Measurements from ENCODE around the gene MS4A18. TPM values are rescaled to one million over a fixed set of nuclear protein-coding genes. Genes with fewer than 3 reads are reported as not detected.
"Not testable (repeated sequence)": the region's sequence is repeated elsewhere in the genome, so short reads cannot be mapped to it uniquely, and the experiment has no call there.

Gene MS4A18
- total RNA-seq, 2 donors from 2014 or later, result not detected

- no peak overlapping the region for H3K4me3 Mint-ChIP-seq
- no peak overlapping the region for H3K27ac Mint-ChIP-seq
- ATAC-seq (replicated peaks), result no peak
- H3K27me3 Mint-ChIP-seq, result peaks cover 39% of the 10 kb centered on the region
- no peaks in the 10 kb centered on the region for H3K36me3 Mint-ChIP-seq (ENCODE audit: low read depth)
- peaks cover 5% of the 10 kb centered on the region for H3K4me1 Mint-ChIP-seq
- H3K9me3 Mint-ChIP-seq, result no peaks in the 10 kb centered on the region
Measured at GRCh38 chr11:60748821-60749220, 24.3 kb downstream of the MS4A18 start.

DNA sequence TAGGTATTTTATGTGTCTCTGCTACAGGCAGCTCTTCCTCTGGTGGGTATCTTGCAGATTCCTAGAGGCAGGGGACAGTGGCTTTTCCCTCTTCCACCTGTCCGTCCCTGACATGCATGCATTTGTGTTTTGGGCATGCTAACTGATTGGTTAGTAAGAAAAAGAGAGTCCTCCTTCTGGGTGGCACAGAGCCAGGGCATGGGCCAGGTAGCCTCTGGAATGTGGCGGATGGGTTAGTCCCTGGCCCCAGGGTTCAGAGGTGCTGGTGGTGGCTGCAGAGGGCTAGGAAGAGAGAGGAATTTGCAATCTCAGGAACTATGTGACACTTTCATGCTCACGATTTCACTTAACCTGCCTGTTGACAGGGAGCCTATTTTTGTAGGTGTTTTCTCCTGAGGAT is 26.4 kb downstream of the MS4A18 start:
- Mint-ChIP-seq H3K9me3 (no peaks in the 10 kb centered on the region), H3K4me3 (no peak overlapping the region), H3K36me3 (ENCODE audit: low read depth) (no peaks in the 10 kb centered on the region), H3K27ac (no peak overlapping the region), H3K4me1 (peaks cover 5% of the 10 kb centered on the region), H3K27me3 (peaks cover 34% of the 10 kb centered on the region)
- ATAC-seq (replicated peaks), result no peak

DNA sequence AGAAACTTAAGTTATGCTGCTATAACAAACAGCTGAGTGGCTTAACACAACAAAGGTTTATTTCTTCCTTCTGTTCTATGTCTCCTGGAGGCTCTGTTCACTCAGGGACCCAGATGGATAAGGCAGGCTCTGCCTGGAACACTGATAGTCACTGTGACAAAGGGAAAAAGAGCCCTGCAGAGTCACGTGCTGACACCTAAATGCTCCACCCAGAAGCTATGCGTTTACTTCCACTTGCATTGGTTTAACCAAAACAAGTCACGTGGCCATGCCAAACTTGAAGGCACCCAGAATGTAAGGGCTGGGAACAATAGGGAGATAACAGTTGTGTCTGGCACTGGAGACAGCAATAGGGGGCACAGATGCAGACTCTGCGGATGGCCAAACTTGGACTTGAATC is 28.8 kb downstream of the MS4A18 start:
- Mint-ChIP-seq H3K27ac (no peak overlapping the region), H3K4me3 (no peak overlapping the region), H3K4me1 (no peaks in the 10 kb centered on the region), H3K36me3 (ENCODE audit: low read depth) (no peaks in the 10 kb centered on the region), H3K27me3 (peaks cover 36% of the 10 kb centered on the region), H3K9me3 (no peaks in the 10 kb centered on the region)
- no peak for ATAC-seq (replicated peaks)

GRCh38 chr11:60754887-60755286 is 30.4 kb downstream of the MS4A18 start:
- Mint-ChIP-seq H3K4me3 (no peak overlapping the region), H3K27ac (no peak overlapping the region), H3K9me3 (no peaks in the 10 kb centered on the region), H3K27me3 (peaks cover 45% of the 10 kb centered on the region), H3K4me1 (no peaks in the 10 kb centered on the region), H3K36me3 (ENCODE audit: low read depth) (no peaks in the 10 kb centered on the region)
- ATAC-seq (replicated peaks), result no peak

DNA sequence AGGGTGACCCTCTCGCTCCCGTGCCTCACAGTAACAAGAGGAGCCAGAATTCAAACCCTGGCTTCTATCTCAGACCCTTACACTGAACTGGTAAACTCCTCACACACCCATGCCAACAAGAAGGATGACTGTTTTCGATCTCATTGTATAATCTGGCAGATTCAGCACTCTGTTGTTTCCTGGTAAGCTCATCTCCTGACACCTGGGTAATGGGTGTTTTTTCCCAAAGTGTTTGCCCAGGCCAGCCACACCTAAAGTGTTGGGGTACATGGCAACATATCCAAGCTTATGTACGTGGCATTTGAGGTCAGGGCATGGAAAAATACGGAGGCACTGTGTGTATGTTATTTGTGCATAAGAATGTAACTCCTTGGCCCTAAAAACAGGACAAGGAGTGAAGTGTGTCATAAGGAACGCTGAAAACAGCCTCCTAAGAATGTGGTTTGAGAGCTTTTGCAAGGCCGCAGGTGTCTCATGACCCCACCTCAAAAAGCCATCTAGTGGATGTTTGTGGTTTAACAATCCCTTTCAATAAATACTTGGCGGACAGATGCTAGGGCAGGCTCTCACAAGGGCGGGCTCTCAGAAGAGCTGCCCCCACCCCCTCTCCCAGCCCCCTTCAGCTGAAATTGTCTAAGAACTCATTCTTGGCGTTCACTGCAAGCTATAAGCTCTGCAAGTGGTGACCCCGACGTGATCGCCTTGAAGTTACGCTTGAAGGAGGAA is 31.9 kb downstream of the MS4A18 start, which contains the start of gene MS4A15:
Gene MS4A15, plus strand, starts transcription at position 561 of the 726 bp plus-strand sequence. CDS start 6,867 bp downstream, outside the sequence.
- no peak within 1 kb of the TSS for H3K4me3 Mint-ChIP-seq
- no peaks in the 10 kb centered on the region for H3K9me3 Mint-ChIP-seq
- H3K36me3 Mint-ChIP-seq (ENCODE audit: low read depth), result no peaks in the 10 kb centered on the region
- ATAC-seq (replicated peaks), result no peak
- H3K4me1 Mint-ChIP-seq, result no peaks in the 10 kb centered on the region
- no peak within 1 kb of the TSS for H3K27ac Mint-ChIP-seq
- peaks cover 54% of the 10 kb centered on the region for H3K27me3 Mint-ChIP-seq

DNA sequence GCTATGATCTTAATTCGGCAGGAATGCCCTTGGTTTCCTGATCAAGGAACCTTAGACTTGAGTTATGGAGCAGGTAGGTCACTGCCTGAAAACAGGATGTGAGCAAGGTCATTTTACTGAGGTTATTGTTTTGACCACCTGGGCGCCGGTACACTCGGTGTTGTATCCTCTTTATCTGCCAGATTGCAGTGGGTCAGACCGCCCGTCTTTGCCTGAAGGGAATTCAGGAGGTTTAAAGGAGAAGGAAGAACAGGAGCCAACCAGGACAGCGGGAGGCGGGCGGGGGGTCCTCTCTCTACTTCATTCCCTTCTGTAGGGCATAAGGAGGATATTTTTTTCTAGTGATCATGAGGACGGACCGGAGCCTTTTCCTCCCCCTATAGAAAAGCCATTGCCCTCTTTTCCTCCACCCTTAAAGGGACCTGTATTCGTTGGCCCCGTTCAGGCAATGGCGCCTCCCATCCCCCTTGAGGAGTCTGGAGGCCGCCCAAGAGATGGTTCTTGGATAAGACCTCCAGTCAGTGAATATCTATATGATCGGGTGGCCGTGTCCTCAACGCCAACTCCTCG is 32.8 kb downstream of the MS4A18 start:
- no peak for ATAC-seq (replicated peaks)
- Mint-ChIP-seq H3K9me3 (no peaks in the 10 kb centered on the region), H3K4me1 (no peaks in the 10 kb centered on the region), H3K27ac (no peak overlapping the region), H3K27me3 (peaks cover 52% of the 10 kb centered on the region), H3K4me3 (no peak overlapping the region), H3K36me3 (ENCODE audit: low read depth) (no peaks in the 10 kb centered on the region)

GRCh38 chr11:60758671-60759070 is 34.2 kb downstream of the MS4A18 start:
- peaks cover 45% of the 10 kb centered on the region for H3K27me3 Mint-ChIP-seq
- H3K27ac Mint-ChIP-seq; ATAC-seq (replicated peaks); H3K9me3 Mint-ChIP-seq; H3K36me3 Mint-ChIP-seq (ENCODE audit: low read depth); H3K4me1 Mint-ChIP-seq; H3K4me3 Mint-ChIP-seq: not testable (repeated sequence)

DNA sequence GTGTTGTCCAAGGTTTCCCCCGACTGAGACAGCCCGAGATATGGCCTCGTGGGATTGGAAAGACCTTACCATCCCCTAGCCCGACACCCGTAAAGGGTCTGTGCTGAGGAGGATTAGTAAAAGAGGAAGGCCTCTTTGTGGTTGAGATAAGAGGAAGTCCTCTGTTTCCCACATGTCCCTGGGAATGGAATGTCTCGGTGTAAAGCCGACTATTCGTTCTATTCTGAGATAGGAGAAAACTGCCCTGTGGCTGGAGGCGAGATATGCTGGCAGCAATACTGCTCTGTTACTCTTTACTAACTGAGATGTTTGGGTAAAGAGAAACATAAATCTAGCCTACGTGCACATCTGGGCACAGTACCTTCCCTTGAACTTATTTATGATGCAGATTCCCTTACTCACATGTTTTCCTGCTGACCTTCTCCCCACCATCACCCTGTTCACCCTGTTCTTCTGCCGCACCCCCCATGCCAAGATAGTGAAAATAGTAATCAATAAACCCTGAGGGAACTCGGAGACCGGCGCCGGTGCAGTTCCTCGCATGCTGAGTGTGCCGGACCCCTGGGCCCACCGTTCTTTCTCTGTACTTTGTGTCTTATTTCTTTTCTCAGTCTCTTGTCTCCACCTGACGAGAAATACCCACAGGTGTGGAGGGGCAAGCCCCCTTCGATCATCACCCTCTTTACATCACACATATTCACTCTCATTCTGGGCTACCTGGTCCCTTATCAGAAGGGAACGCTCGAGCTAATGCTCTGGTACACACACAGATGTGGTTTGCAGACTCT is 35.1 kb downstream of the MS4A18 start:
- not testable (repeated sequence) for H3K27ac Mint-ChIP-seq; H3K4me3 Mint-ChIP-seq; H3K36me3 Mint-ChIP-seq (ENCODE audit: low read depth); H3K4me1 Mint-ChIP-seq; ATAC-seq (replicated peaks); H3K9me3 Mint-ChIP-seq
- H3K27me3 Mint-ChIP-seq, result peaks cover 54% of the 10 kb centered on the region

DNA sequence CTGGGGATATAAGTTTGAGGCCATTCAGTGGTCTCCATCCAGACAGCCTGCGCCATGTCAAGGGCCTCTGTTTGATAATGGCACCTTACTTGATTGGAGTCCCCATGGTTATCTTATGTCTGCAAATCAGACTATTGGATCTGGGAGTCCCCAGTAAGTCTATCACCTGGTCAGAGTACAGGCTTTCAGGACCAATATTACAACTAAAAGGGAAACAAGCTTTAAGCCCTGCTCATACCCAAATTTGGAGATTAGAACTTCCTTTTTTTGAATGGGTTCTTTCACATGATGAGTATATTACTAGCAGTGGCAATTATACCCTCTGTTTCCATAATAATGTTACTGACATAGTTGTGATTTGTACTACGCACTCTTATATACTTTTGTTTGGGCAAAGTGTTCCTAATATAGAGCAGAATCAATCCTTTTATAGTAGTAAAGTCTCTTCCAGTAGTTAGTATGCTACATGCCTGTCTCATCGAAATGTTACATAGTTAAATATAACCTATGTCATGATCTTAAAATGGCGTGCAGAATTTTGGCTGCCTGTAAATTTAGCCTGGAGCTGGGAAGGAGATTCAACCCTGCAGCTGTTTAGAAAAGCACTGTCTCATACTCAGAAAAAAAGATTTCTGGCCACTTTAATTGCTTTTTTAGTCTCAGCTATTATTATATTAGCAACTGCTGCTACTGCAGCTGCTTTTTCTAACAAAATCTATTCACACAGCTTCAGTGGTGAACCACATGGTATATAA is 37.1 kb downstream of the MS4A18 start:
- Mint-ChIP-seq H3K9me3 (no peaks in the 10 kb centered on the region), H3K27me3 (peaks cover 57% of the 10 kb centered on the region), H3K4me3 (no peak overlapping the region), H3K36me3 (ENCODE audit: low read depth) (no peaks in the 10 kb centered on the region), H3K27ac (no peak overlapping the region), H3K4me1 (peaks cover 7% of the 10 kb centered on the region)
- no peak for ATAC-seq (replicated peaks)

GRCh38 chr11:60762851-60763691 is 38.6 kb downstream of the MS4A18 start:
- H3K27ac Mint-ChIP-seq, result no peak overlapping the region
- no peaks in the 10 kb centered on the region for H3K36me3 Mint-ChIP-seq (ENCODE audit: low read depth)
- peak; percentile 72 for ATAC-seq (replicated peaks)
- no peaks in the 10 kb centered on the region for H3K9me3 Mint-ChIP-seq
- H3K27me3 Mint-ChIP-seq, result peaks cover 52% of the 10 kb centered on the region
- H3K4me1 Mint-ChIP-seq, result peaks cover 7% of the 10 kb centered on the region
- H3K4me3 Mint-ChIP-seq, result no peak overlapping the region

- Mint-ChIP-seq H3K9me3 (no peaks in the 10 kb centered on the region), H3K4me1 (peaks cover 7% of the 10 kb centered on the region), H3K36me3 (ENCODE audit: low read depth) (no peaks in the 10 kb centered on the region), H3K27me3 (peaks cover 57% of the 10 kb centered on the region), H3K27ac (peak overlapping the region; percentile 68), H3K4me3 (peak overlapping the region; percentile 12)
- ATAC-seq (replicated peaks), result peak; percentile 65
Measured at GRCh38 chr11:60763692-60764369, 39.3 kb downstream of the MS4A18 start.

- H3K36me3 Mint-ChIP-seq (ENCODE audit: low read depth), result no peaks in the 10 kb centered on the region
- ATAC-seq (replicated peaks), result no peak
- H3K9me3 Mint-ChIP-seq, result no peaks in the 10 kb centered on the region
- peaks cover 7% of the 10 kb centered on the region for H3K4me1 Mint-ChIP-seq
- H3K27ac Mint-ChIP-seq, result no peak overlapping the region
- H3K27me3 Mint-ChIP-seq, result peaks cover 49% of the 10 kb centered on the region
- H3K4me3 Mint-ChIP-seq, result no peak overlapping the region
Measured at GRCh38 chr11:60764879-60765278, 40.4 kb downstream of the MS4A18 start.

GRCh38 chr11:60765355-60765754 is 40.8 kb downstream of the MS4A18 start:
- H3K4me1 Mint-ChIP-seq, result peaks cover 7% of the 10 kb centered on the region
- H3K9me3 Mint-ChIP-seq, result no peaks in the 10 kb centered on the region
- ATAC-seq (replicated peaks), result no peak
- no peak overlapping the region for H3K4me3 Mint-ChIP-seq
- H3K27me3 Mint-ChIP-seq, result peaks cover 45% of the 10 kb centered on the region
- H3K36me3 Mint-ChIP-seq (ENCODE audit: low read depth), result no peaks in the 10 kb centered on the region
- H3K27ac Mint-ChIP-seq, result no peak overlapping the region

Measured in activated T-helper 17 cell treated with anti-CD3 and anti-CD28 coated beads, Interleukin-2, amount 50 U/mL, for 72 hours (primary cell).